WTC11 (cell line): Measurements from ENCODE around the gene UBALD1. TPM values are rescaled to one million over a fixed set of nuclear protein-coding genes. Genes with fewer than 3 reads are reported as not detected.

Experiments used
- AR ChIP-seq: fragments of 250-450 bp; sonication (Bioruptor Pico); IDR thresholded peaks from 2 replicates; pipeline ENCODE4 v1.9.0; 2021; ENCODE audit warnings: mild to moderate bottlenecking
- ATF1 ChIP-seq: sonication (generic); formaldehyde crosslinking; IDR thresholded peaks from 2 replicates; pipeline ENCODE4 v1.8.1; 2023; ENCODE audit warnings: mild to moderate bottlenecking, moderate library complexity, missing genetic modification reagents
- ATF2 ChIP-seq: sonication (generic); formaldehyde crosslinking; IDR thresholded peaks from 2 replicates; pipeline ENCODE4 v1.8.1; 2022; ENCODE audit warnings: low read depth, missing genetic modification reagents, borderline replicate concordance
- ATF3 ChIP-seq: sonication (generic); formaldehyde crosslinking; conservative IDR thresholded peaks from 2 replicates; pipeline ENCODE4 v1.8.1; 2022; ENCODE audit warnings: mild to moderate bottlenecking, missing genetic modification reagents
- CREM ChIP-seq: sonication (generic); formaldehyde crosslinking; IDR thresholded peaks from 2 replicates; pipeline ENCODE4 v1.8.1; 2022; ENCODE audit warnings: mild to moderate bottlenecking, missing genetic modification reagents, moderate library complexity
- E2F5 ChIP-seq: sonication (generic); formaldehyde crosslinking; IDR thresholded peaks from 2 replicates; pipeline ENCODE4 v1.8.1; 2022; ENCODE audit warnings: mild to moderate bottlenecking, moderate library complexity, missing genetic modification reagents
- ETV6 ChIP-seq: sonication (generic); formaldehyde crosslinking; IDR thresholded peaks from 2 replicates; pipeline ENCODE4 v1.8.1; 2022; ENCODE audit warnings: mild to moderate bottlenecking, missing genetic modification reagents
- FOXP1 ChIP-seq: sonication (generic); formaldehyde crosslinking; IDR thresholded peaks from 2 replicates; pipeline ENCODE4 v1.8.0; 2022; ENCODE audit warnings: missing genetic modification reagents, mild to moderate bottlenecking, moderate library complexity, borderline replicate concordance
- IRF2 ChIP-seq: sonication (generic); formaldehyde crosslinking; IDR thresholded peaks from 2 replicates; pipeline ENCODE4 v1.8.0; 2022; ENCODE audit warnings: low read depth, missing genetic modification reagents, borderline replicate concordance
- JUN ChIP-seq: sonication (generic); formaldehyde crosslinking; IDR thresholded peaks from 2 replicates; pipeline ENCODE4 v1.8.0; 2023; ENCODE audit warnings: mild to moderate bottlenecking, missing genetic modification reagents
- KAT7 ChIP-seq: sonication (generic); formaldehyde crosslinking; IDR thresholded peaks from 2 replicates; pipeline ENCODE4 v1.8.1; 2023; ENCODE audit warnings: missing genetic modification reagents, mild to moderate bottlenecking, borderline replicate concordance
- MXD4 ChIP-seq: fragments of 250-450 bp; sonication (Bioruptor Pico); IDR thresholded peaks from 2 replicates; pipeline ENCODE4 v1.8.0; 2021; ENCODE audit warnings: mild to moderate bottlenecking, moderate library complexity, borderline replicate concordance
- NR2C2 ChIP-seq: sonication (generic); formaldehyde crosslinking; IDR thresholded peaks from 2 replicates; pipeline ENCODE4 v1.8.0; 2022; ENCODE audit warnings: mild to moderate bottlenecking, missing genetic modification reagents
- PRRX2 ChIP-seq: fragments of 250-450 bp; sonication (Bioruptor Pico); IDR thresholded peaks from 2 replicates; pipeline ENCODE4 v1.8.0; 2021; ENCODE audit warnings: mild to moderate bottlenecking
- RORB ChIP-seq: fragments of 250-450 bp; sonication (Bioruptor Pico); IDR thresholded peaks from 2 replicates; pipeline ENCODE4 v1.9.0; 2021; ENCODE audit warnings: mild to moderate bottlenecking
- SOX15 ChIP-seq: fragments of 250-450 bp; sonication (Bioruptor Pico); IDR thresholded peaks from 2 replicates; pipeline ENCODE4 v1.9.0; 2021; ENCODE audit warnings: mild to moderate bottlenecking
- TEAD1 ChIP-seq: sonication (generic); formaldehyde crosslinking; IDR thresholded peaks from 2 replicates; pipeline ENCODE4 v1.8.0; 2022; ENCODE audit warnings: mild to moderate bottlenecking, missing genetic modification reagents
- TP53 ChIP-seq: sonication (generic); formaldehyde crosslinking; IDR thresholded peaks from 2 replicates; pipeline ENCODE4 v1.8.1; 2023; ENCODE audit warnings: mild to moderate bottlenecking, missing genetic modification reagents
- ZBTB21 ChIP-seq: sonication (generic); formaldehyde crosslinking; IDR thresholded peaks from 2 replicates; pipeline ENCODE4 v1.8.1; 2023; ENCODE audit warnings: mild to moderate bottlenecking, missing genetic modification reagents, borderline replicate concordance
- ZBTB43 ChIP-seq: sonication (generic); formaldehyde crosslinking; IDR thresholded peaks from 2 replicates; pipeline ENCODE4 v1.8.1; 2023; ENCODE audit warnings: mild to moderate bottlenecking, missing genetic modification reagents
- ZNF219 ChIP-seq: sonication (generic); formaldehyde crosslinking; IDR thresholded peaks from 2 replicates; pipeline ENCODE4 v1.8.0; 2023; ENCODE audit warnings: missing genetic modification reagents, mild to moderate bottlenecking, borderline replicate concordance
- ZNF425 ChIP-seq: fragments of 250-450 bp; sonication (Bioruptor Pico); conservative IDR thresholded peaks from 2 replicates; pipeline ENCODE4 v1.9.0; 2021; ENCODE audit warnings: mild to moderate bottlenecking
- ZNF532 ChIP-seq: fragments of 250-450 bp; sonication (Bioruptor Pico); IDR thresholded peaks from 2 replicates; pipeline ENCODE4 v1.9.0; 2021; ENCODE audit warnings: mild to moderate bottlenecking, borderline replicate concordance
- total RNA-seq: library from RNA; stranded (reverse); gene quantifications from 3 replicates; pipeline ENCODE4 v1.2.3, GENCODE V29; 2021

The UBALD1 gene
- total RNA-seq, 1 experiment from 2014 or later, result 56.8 TPM

- no peak for TF ChIP-seq JUN (CRISPR knock-in tag)
- no peak for TF ChIP-seq PRRX2 (CRISPR knock-in tag)
- no peak for TF ChIP-seq ZNF219
- no peak for TF ChIP-seq KAT7 (CRISPR knock-in tag)
- no peak for TF ChIP-seq IRF2
- no peak for TF ChIP-seq RORB
- TF ChIP-seq MXD4 (CRISPR knock-in tag), result no peak
- TF ChIP-seq ETV6, result no peak
- no peak for TF ChIP-seq TEAD1 (CRISPR knock-in tag)
- TF ChIP-seq CREM, result peak; percentile 86; the same call in 1 of the 2 replicates
- TF ChIP-seq ZNF425 (CRISPR knock-in tag), result no peak
- TF ChIP-seq ZBTB21, result no peak; the same call in 1 of the 2 replicates
- no peak for TF ChIP-seq NR2C2 (CRISPR knock-in tag)
- TF ChIP-seq ZNF532 (CRISPR knock-in tag), result no peak
- no peak for TF ChIP-seq SOX15 (CRISPR knock-in tag)
- no peak for TF ChIP-seq TP53 (CRISPR knock-in tag)
- no peak; the same call in 1 of the 2 replicates for TF ChIP-seq AR (CRISPR knock-in tag)
- no peak for TF ChIP-seq ATF2 (CRISPR knock-in tag)
- no peak for TF ChIP-seq ZBTB43 (CRISPR knock-in tag)
- TF ChIP-seq E2F5 (CRISPR knock-in tag), result 0 out of 2 replicates have a peak, but pooled peaks have one; percentile 25
- no peak for TF ChIP-seq ATF3 (CRISPR knock-in tag)
- no peak for TF ChIP-seq ATF1 (CRISPR knock-in tag)
- TF ChIP-seq FOXP1 (CRISPR knock-in tag), result 0 out of 2 replicates have a peak, but pooled peaks have one; percentile 54
Measured at GRCh38 chr16:4616047-4616811, 1.5 kb upstream of the UBALD1 start (continued).
